ENCODE results near the gene STAC3.

Gene STAC3

GRCh38 chr12:57211791-57212700 is 38.9 kb downstream of the STAC3 start:
- no peak overlapping the region for H3K4me3 ChIP-seq (ENCODE audit: low read length)
- no peak for DNase-seq (ENCODE audit: low read depth)
- TF ChIP-seq, protein P1, sequence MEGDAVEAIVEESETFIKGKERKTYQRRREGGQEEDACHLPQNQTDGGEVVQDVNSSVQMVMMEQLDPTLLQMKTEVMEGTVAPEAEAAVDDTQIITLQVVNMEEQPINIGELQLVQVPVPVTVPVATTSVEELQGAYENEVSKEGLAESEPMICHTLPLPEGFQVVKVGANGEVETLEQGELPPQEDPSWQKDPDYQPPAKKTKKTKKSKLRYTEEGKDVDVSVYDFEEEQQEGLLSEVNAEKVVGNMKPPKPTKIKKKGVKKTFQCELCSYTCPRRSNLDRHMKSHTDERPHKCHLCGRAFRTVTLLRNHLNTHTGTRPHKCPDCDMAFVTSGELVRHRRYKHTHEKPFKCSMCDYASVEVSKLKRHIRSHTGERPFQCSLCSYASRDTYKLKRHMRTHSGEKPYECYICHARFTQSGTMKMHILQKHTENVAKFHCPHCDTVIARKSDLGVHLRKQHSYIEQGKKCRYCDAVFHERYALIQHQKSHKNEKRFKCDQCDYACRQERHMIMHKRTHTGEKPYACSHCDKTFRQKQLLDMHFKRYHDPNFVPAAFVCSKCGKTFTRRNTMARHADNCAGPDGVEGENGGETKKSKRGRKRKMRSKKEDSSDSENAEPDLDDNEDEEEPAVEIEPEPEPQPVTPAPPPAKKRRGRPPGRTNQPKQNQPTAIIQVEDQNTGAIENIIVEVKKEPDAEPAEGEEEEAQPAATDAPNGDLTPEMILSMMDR (conservative IDR thresholded peaks at IDR 0.05; ENCODE audit: low read length): peak; percentile 14; the same call in 1 of the 2 replicates

GRCh38 chr12:57210926-57211692 is 39.9 kb downstream of the STAC3 start:
- TF ChIP-seq, protein P1 (conservative IDR thresholded peaks at IDR 0.05; ENCODE audit: low read length): no peak
- no peak overlapping the region for H3K4me3 ChIP-seq (ENCODE audit: low read length)
- DNase-seq (ENCODE audit: low read depth): no peak

DNA sequence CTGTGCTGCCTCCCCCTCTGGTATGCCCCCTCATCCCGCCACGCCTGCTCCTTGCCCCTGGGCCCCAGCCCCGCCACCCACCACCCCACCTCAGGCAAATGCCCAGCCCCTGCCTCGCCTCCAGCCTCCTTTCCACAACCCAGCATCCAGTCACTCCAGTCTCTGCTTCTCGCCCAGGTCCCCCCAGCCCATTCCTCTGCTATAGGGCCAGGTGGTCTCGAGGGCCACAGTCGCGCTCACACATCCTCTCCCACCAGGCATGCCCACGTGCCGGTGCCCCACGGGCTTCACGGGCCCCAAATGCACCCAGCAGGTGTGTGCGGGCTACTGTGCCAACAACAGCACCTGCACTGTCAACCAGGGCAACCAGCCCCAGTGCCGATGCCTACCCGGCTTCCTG is 40.5 kb downstream of the STAC3 start:
- no peak overlapping the region for H3K4me3 ChIP-seq (ENCODE audit: low read length)
- DNase-seq (ENCODE audit: low read depth): no peak
- TF ChIP-seq, protein P1 (conservative IDR thresholded peaks at IDR 0.05; ENCODE audit: low read length): no peak

DNA sequence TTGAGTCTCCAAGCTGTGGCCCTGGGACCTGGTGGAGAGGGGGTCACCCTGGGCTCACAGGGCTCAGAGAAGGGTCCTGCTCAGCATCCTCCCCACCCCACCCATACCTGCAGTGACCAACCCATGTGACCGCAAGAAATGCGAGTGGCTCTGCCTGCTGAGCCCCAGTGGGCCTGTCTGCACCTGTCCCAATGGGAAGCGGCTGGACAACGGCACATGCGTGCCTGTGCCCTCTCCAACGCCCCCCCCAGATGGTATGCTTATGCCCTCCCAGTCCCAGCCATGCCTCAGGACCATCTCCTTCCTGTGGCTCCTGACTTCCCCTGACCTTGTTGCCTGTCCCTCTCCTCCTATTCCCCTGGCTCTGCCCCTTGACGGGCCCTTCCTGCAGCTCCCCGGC is 41.1 kb downstream of the STAC3 start:
- DNase-seq (ENCODE audit: low read depth): no peak
- no peak overlapping the region for H3K4me3 ChIP-seq (ENCODE audit: low read length)
- TF ChIP-seq, protein P1 (conservative IDR thresholded peaks at IDR 0.05; ENCODE audit: low read length): no peak

- H3K4me3 ChIP-seq (ENCODE audit: low read length): no peak overlapping the region
- DNase-seq (ENCODE audit: low read depth): no peak
- TF ChIP-seq, protein P1 (conservative IDR thresholded peaks at IDR 0.05; ENCODE audit: low read length): no peak
These were observed 42.2 kb downstream of the STAC3 start for GRCh38 chr12:57208631-57209282.

DNA sequence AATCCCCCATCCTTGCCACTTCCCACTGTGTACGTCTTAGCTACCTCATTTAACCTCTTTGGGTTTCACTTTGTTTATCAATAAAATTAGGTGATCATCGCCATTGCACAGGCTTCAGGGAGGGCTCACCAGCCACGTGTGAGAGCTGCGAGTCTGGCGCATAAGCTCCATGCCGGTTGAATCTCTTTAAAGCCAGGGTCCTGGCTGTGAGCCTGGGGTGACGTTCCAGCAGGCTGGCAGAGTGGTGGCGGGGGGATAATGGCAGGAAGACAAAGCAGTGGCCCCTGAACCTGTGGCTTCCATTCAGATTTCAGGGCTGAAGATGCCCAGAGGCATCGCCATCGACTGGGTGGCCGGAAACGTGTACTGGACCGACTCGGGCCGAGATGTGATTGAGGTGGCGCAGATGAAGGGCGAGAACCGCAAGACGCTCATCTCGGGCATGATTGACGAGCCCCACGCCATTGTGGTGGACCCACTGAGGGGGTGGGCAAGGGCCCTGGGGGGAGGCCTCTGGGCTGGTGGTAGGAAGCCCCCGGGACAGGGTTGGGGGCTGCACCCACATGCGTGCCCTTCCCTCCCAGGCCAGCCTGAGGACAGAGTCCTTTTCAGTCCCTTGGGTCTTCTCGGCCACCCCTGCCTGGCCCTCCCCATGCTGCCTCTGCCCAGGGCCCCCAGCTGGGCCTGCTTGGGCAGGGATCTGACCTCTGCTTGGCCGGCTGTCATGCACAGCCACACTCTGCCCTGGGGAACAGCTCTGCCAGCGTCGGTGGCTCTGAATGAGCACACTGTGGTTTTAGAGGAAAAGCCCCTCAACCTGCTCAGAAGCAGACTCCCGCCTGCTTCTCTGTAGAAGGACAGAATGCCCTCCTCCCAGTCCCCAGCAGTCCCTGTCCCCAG is 43.0 kb downstream of the STAC3 start:
- TF ChIP-seq, protein P1 (conservative IDR thresholded peaks at IDR 0.05; ENCODE audit: low read length): no peak
- H3K4me3 ChIP-seq (ENCODE audit: low read length): no peak overlapping the region
- DNase-seq (ENCODE audit: low read depth): no peak

Measured in AG10803 (cell line).